NCI-H2227 treated with DMSO at 0.1 percent for 48 hours (cell line): Measurements from ENCODE around the gene COX10.
"Not testable (repeated sequence)": the region's sequence is repeated elsewhere in the genome, so short reads cannot be mapped to it uniquely, and the experiment has no call there.

Experiments used
- DNase-seq: peaks from one replicate; lab custom pipeline; 2025; lab: John Stamatoyannopoulos, UW

The COX10 gene

GRCh38 chr17:14123619-14124278 is 54.4 kb downstream of the COX10 start:
- no peak for DNase-seq

- DNase-seq = no peak
These were observed 55.5 kb downstream of the COX10 start for GRCh38 chr17:14124854-14125253.

- no peak for DNase-seq
These were observed 56.3 kb downstream of the COX10 start for GRCh38 chr17:14125518-14126137.

- no peak for DNase-seq
These were observed 63.8 kb downstream of the COX10 start for GRCh38 chr17:14133104-14133503.

GRCh38 chr17:14134456-14134855 is 65.2 kb downstream of the COX10 start:
- DNase-seq = no peak

GRCh38 chr17:14135906-14136590 is 66.7 kb downstream of the COX10 start:
- DNase-seq = no peak

- no peak for DNase-seq
These were observed 69.3 kb downstream of the COX10 start for GRCh38 chr17:14138649-14139048.

- DNase-seq = no peak
These were observed 74.4 kb downstream of the COX10 start for GRCh38 chr17:14143688-14144087.

GRCh38 chr17:14144508-14144907 is 75.2 kb downstream of the COX10 start:
- no peak for DNase-seq

- no peak for DNase-seq
These were observed 80.4 kb downstream of the COX10 start for GRCh38 chr17:14149751-14150150.

- DNase-seq = no peak
These were observed 81.3 kb downstream of the COX10 start for GRCh38 chr17:14150619-14151018.

- no peak for DNase-seq
These were observed 83.4 kb downstream of the COX10 start for GRCh38 chr17:14152721-14153120.

- DNase-seq = no peak
These were observed 84.1 kb downstream of the COX10 start for GRCh38 chr17:14153374-14153773.

GRCh38 chr17:14156689-14157088 is 87.4 kb downstream of the COX10 start:
- DNase-seq = no peak

- DNase-seq = no peak
These were observed 88.5 kb downstream of the COX10 start for GRCh38 chr17:14157822-14158221.

GRCh38 chr17:14158707-14159106 is 89.4 kb downstream of the COX10 start:
- no peak for DNase-seq

GRCh38 chr17:14161419-14161818 is 92.1 kb downstream of the COX10 start:
- DNase-seq = no peak

- DNase-seq = no peak
These were observed 96.3 kb downstream of the COX10 start for GRCh38 chr17:14165616-14166015.

- not testable (repeated sequence) for DNase-seq
These were observed 98.5 kb downstream of the COX10 start for GRCh38 chr17:14167831-14168230.

- DNase-seq = no peak
These were observed 99.3 kb downstream of the COX10 start for GRCh38 chr17:14168582-14168981.

- DNase-seq = no peak
These were observed 100.0 kb downstream of the COX10 start for GRCh38 chr17:14169287-14169686.

- no peak for DNase-seq
These were observed 100.6 kb downstream of the COX10 start for GRCh38 chr17:14169901-14170300.

GRCh38 chr17:14176989-14177388 is 107.7 kb downstream of the COX10 start:
- DNase-seq = not testable (repeated sequence)
